GM12878 (cell line): ENCODE measurements around the gene RMP24.

Source experiments
- ETV6 ChIP-seq, 2 experiments: fragments of 450-650 bp in 1 of 2; IDR thresholded peaks in 1 of 2; conservative IDR thresholded peaks in 1 of 2; 2 replicates each; pipeline ENCODE4 v1.6.1; 2014; ENCODE audit warnings: antibody characterized with exemption in 1 of 2, borderline replicate concordance in 1 of 2, low read depth in 1 of 2, mild to moderate bottlenecking in 1 of 2, moderate library complexity in 1 of 2
- POLR2A ChIP-seq: IDR thresholded peaks from 2 replicates; pipeline ENCODE4 v1.6.1; 2011; ENCODE audit warnings: low read depth, mild to moderate bottlenecking, low read length
- TF ChIP-seq, protein P1 (sequence below), 3 experiments: IDR thresholded peaks in 2 of 3; conservative IDR thresholded peaks in 1 of 3; 2 replicates each; pipeline ENCODE4 v1.5.1; 2011; ENCODE audit warnings: low read depth in 3 of 3, low read length in 3 of 3, mild to moderate bottlenecking in 3 of 3, control low read depth in 2 of 3, moderate library complexity in 2 of 3, inconsistent platforms in 1 of 3, mixed read lengths in 1 of 3; ENCODE audit not compliant: control insufficient read depth in 2 of 3, insufficient read depth in 1 of 3; ENCODE audit errors: extremely low read depth in 1 of 3
- TF ChIP-seq, protein P2 (sequence below): fragments of 450-650 bp; IDR thresholded peaks from 2 replicates; pipeline ENCODE4 v1.6.1; 2017; ENCODE audit warnings: low read depth, mild to moderate bottlenecking, moderate library complexity

- TF ChIP-seq, protein P1, sequence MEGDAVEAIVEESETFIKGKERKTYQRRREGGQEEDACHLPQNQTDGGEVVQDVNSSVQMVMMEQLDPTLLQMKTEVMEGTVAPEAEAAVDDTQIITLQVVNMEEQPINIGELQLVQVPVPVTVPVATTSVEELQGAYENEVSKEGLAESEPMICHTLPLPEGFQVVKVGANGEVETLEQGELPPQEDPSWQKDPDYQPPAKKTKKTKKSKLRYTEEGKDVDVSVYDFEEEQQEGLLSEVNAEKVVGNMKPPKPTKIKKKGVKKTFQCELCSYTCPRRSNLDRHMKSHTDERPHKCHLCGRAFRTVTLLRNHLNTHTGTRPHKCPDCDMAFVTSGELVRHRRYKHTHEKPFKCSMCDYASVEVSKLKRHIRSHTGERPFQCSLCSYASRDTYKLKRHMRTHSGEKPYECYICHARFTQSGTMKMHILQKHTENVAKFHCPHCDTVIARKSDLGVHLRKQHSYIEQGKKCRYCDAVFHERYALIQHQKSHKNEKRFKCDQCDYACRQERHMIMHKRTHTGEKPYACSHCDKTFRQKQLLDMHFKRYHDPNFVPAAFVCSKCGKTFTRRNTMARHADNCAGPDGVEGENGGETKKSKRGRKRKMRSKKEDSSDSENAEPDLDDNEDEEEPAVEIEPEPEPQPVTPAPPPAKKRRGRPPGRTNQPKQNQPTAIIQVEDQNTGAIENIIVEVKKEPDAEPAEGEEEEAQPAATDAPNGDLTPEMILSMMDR (IDR thresholded peaks at IDR 0.05 in 2 of 3, conservative IDR thresholded peaks at IDR 0.05 in 1 of 3; ENCODE audit: control insufficient read depth in 2 of 3, extremely low read depth in 1 of 3, insufficient read depth in 1 of 3, low read depth in 3 of 3, low read length in 3 of 3): no peak
- TF ChIP-seq, protein P2, sequence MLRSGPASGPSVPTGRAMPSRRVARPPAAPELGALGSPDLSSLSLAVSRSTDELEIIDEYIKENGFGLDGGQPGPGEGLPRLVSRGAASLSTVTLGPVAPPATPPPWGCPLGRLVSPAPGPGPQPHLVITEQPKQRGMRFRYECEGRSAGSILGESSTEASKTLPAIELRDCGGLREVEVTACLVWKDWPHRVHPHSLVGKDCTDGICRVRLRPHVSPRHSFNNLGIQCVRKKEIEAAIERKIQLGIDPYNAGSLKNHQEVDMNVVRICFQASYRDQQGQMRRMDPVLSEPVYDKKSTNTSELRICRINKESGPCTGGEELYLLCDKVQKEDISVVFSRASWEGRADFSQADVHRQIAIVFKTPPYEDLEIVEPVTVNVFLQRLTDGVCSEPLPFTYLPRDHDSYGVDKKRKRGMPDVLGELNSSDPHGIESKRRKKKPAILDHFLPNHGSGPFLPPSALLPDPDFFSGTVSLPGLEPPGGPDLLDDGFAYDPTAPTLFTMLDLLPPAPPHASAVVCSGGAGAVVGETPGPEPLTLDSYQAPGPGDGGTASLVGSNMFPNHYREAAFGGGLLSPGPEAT: no peak
- TF ChIP-seq POLR2A (no peak), ETV6 (conservative IDR thresholded peaks at IDR 0.05 in 1 of 2, IDR thresholded peaks at IDR 0.05 in 1 of 2; ENCODE audit: borderline replicate concordance in 1 of 2, low read depth in 1 of 2) (no peak)
Measured at GRCh38 chr18:35950628-35950982, 21.9 kb upstream of the RMP24 start.
